Mesodermal cell (in vitro differentiated cells): ENCODE results near the gene ATP8B3.

Experiments
- H3K27ac ChIP-seq: 2 replicates; pipeline ENCODE4 v1.7.0; 2013; ENCODE audit warnings: mild to moderate bottlenecking, low read depth, low read length, moderate library complexity; ENCODE audit not compliant: severe bottlenecking
- H3K36me3 ChIP-seq: 2 replicates; pipeline ENCODE4 v1.7.1; 2013; ENCODE audit warnings: mild to moderate bottlenecking, low read length, moderate library complexity; ENCODE audit not compliant: control insufficient read depth, insufficient read depth
- H3K4me1 ChIP-seq: one replicate; pipeline ENCODE4 v1.7.1; 2013; ENCODE audit warnings: mild to moderate bottlenecking, low read length; ENCODE audit not compliant: insufficient read depth, control insufficient read depth, poor library complexity, severe bottlenecking
- H3K4me3 ChIP-seq: 2 replicates; pipeline ENCODE4 v1.7.0; 2013; ENCODE audit warnings: low read length, control low read depth, mild to moderate bottlenecking; ENCODE audit not compliant: insufficient read depth, poor library complexity, severe bottlenecking; ENCODE audit errors: extremely low read depth
- H3K9me3 ChIP-seq: 2 replicates; pipeline ENCODE4 v1.7.1; 2013; ENCODE audit warnings: mild to moderate bottlenecking, low read length, moderate library complexity; ENCODE audit not compliant: control insufficient read depth
- WGBS, 2 experiments: methylation state at CpG; one replicate each; pipeline ENCODE4 v1.1.5; 2013; ENCODE audit warnings: missing lambda C conversion rate in 2 of 2; ENCODE audit not compliant: insufficient coverage in 2 of 2; 5-methylcytosine and 5-hydroxymethylcytosine counted together

The ATP8B3 gene

GRCh38 chr19:1822210-1822609, 10.1 kb upstream of the ATP8B3 start:
- 99% methylated on average over 16 to 19 of the region's 19 CpGs for WGBS, 2 experiments
- Histone ChIP-seq H3K27ac (no peak overlapping the region), H3K4me1 (peaks cover 16% of the 10 kb centered on the region), H3K9me3 (no peaks in the 10 kb centered on the region), H3K36me3 (peaks cover 84% of the 10 kb centered on the region), H3K4me3 (no peak overlapping the region)

- no peak overlapping the region for H3K4me3 ChIP-seq
- peaks cover 95% of the 10 kb centered on the region for H3K36me3 ChIP-seq
- WGBS, 2 experiments, result 92 to 93% methylated on average over 38 to 40 of the region's 43 CpGs
- H3K4me1 ChIP-seq, result peaks cover 5% of the 10 kb centered on the region
- H3K9me3 ChIP-seq, result no peaks in the 10 kb centered on the region
- no peak overlapping the region for H3K27ac ChIP-seq
These were observed 7.5 kb upstream of the ATP8B3 start for GRCh38 chr19:1819341-1820255.

- Histone ChIP-seq H3K27ac (no peak overlapping the region), H3K9me3 (no peaks in the 10 kb centered on the region), H3K4me3 (no peak overlapping the region), H3K4me1 (no peaks in the 10 kb centered on the region), H3K36me3 (peaks cover 86% of the 10 kb centered on the region)
- 94 to 97% methylated on average over 22 to 30 of the region's 33 CpGs for WGBS, 2 experiments
These were observed 6.6 kb upstream of the ATP8B3 start for GRCh38 chr19:1818549-1819195.

- WGBS, 2 experiments, result 96 to 97% methylated on average over 18 to 25 of the region's 25 CpGs
- Histone ChIP-seq H3K36me3 (peaks cover 76% of the 10 kb centered on the region), H3K9me3 (no peaks in the 10 kb centered on the region), H3K4me1 (no peaks in the 10 kb centered on the region), H3K27ac (no peak overlapping the region), H3K4me3 (no peak overlapping the region)
These were observed 5.6 kb upstream of the ATP8B3 start for GRCh38 chr19:1817553-1818179.

- Histone ChIP-seq H3K4me3 (no peak overlapping the region), H3K9me3 (no peaks in the 10 kb centered on the region), H3K36me3 (peaks cover 67% of the 10 kb centered on the region), H3K27ac (no peak overlapping the region), H3K4me1 (no peaks in the 10 kb centered on the region)
- 96 to 97% methylated on average over 31 to 35 of the region's 36 CpGs for WGBS, 2 experiments
These were observed 4.6 kb upstream of the ATP8B3 start for GRCh38 chr19:1816530-1817298.

- Histone ChIP-seq H3K9me3 (no peaks in the 10 kb centered on the region), H3K4me3 (no peak overlapping the region), H3K4me1 (no peaks in the 10 kb centered on the region), H3K27ac (no peak overlapping the region), H3K36me3 (peaks cover 58% of the 10 kb centered on the region)
- WGBS, 2 experiments, result 96 to 97% methylated on average over 49 to 53 of the region's 61 CpGs
These were observed 3.8 kb upstream of the ATP8B3 start for GRCh38 chr19:1815605-1816529.

GRCh38 chr19:1814833-1815604, 2.9 kb upstream of the ATP8B3 start:
- WGBS, 2 experiments, result 96 to 99% methylated on average over 15 to 20 of the region's 26 CpGs
- H3K4me1 ChIP-seq, result no peaks in the 10 kb centered on the region
- H3K36me3 ChIP-seq, result peaks cover 50% of the 10 kb centered on the region
- no peak overlapping the region for H3K27ac ChIP-seq
- no peak overlapping the region for H3K4me3 ChIP-seq
- no peaks in the 10 kb centered on the region for H3K9me3 ChIP-seq

- peaks cover 44% of the 10 kb centered on the region for H3K36me3 ChIP-seq
- H3K27ac ChIP-seq, result no peak overlapping the region
- no peak overlapping the region for H3K4me3 ChIP-seq
- H3K9me3 ChIP-seq, result no peaks in the 10 kb centered on the region
- WGBS, 2 experiments, result 95 to 96% methylated on average over 8 to 10 of the region's 10 CpGs
- H3K4me1 ChIP-seq, result no peaks in the 10 kb centered on the region
These were observed 2.3 kb upstream of the ATP8B3 start for GRCh38 chr19:1814391-1814790.
